ENCODE data around the gene FAM187B. TPM values are rescaled to one million over a fixed set of nuclear protein-coding genes. Genes with fewer than 3 reads are reported as not detected.
A peak's percentile ranks its signal among the peaks of the same experiment; 100 is the strongest.

FAM187B gene
- total and polyA plus RNA-seq, 10 donors = 0.48 to 0.61 (median 0.51) TPM; not detected in 7

DNA sequence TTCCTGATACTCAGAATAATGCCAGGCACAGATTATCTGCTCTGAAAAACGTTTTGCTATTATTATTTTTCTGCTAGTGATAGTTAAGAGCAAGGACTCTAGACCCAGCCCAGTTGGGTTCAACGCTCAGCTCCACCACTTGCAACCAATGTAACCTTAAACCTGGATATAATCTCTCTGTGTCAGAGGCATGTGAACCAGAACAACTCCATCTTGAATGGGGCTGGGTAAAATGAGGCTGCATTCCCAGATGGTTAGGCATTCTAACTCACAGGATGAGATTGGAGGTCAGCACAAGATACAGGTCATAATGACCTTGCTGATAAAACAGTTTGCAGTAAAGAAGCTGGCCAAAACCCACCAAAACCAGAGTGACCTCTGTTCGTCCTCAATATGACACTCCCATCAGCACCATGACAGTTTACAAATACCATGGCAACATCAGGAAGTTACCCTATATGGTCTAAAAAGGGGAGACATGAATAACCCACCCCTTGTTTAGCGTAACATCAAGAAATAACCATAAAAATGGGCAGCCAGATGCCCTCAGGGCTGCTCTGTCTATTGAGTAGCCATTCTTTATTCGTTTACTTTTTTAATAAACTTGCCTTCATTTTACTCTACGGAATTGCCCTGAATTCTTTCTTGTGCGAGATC lies 13.6 kb downstream of the FAM187B start:
- no peaks in the 10 kb centered on the region for H3K27me3 ChIP-seq (replicated peaks in 1 of 7)
- intact Hi-C loops (cut with DNase I; ENCODE audit: low total_unique reads) = no loop called here
- H3K4me1 ChIP-seq = peaks cover 35 to 78% (median 61%) of the 10 kb centered on the region in 6 donors
- WGBS, 5 donors = 69 to 81% (median 79%) methylated on average over 7 of the region's 7 CpGs
- no peak for DNase-seq
- TF ChIP-seq POLR2AphosphoS5 (IDR thresholded peaks at IDR 0.05) (no peak), CTCF (IDR thresholded peaks at IDR 0.05 in 8 of 11, conservative IDR thresholded peaks at IDR 0.05 in 3 of 11) (no peak), POLR2A (IDR thresholded peaks at IDR 0.05) (no peak)
- peak overlapping the region in 7 of 8 donors; percentile 84 to 98 (median 88) for H3K27ac ChIP-seq
- H3K9me3 ChIP-seq = peaks cover 0 to 18% (median 7%) of the 10 kb centered on the region in 8 donors
- H3K36me3 ChIP-seq = no peaks in the 10 kb centered on the region
- no peak overlapping the region for H3K4me3 ChIP-seq

DNA sequence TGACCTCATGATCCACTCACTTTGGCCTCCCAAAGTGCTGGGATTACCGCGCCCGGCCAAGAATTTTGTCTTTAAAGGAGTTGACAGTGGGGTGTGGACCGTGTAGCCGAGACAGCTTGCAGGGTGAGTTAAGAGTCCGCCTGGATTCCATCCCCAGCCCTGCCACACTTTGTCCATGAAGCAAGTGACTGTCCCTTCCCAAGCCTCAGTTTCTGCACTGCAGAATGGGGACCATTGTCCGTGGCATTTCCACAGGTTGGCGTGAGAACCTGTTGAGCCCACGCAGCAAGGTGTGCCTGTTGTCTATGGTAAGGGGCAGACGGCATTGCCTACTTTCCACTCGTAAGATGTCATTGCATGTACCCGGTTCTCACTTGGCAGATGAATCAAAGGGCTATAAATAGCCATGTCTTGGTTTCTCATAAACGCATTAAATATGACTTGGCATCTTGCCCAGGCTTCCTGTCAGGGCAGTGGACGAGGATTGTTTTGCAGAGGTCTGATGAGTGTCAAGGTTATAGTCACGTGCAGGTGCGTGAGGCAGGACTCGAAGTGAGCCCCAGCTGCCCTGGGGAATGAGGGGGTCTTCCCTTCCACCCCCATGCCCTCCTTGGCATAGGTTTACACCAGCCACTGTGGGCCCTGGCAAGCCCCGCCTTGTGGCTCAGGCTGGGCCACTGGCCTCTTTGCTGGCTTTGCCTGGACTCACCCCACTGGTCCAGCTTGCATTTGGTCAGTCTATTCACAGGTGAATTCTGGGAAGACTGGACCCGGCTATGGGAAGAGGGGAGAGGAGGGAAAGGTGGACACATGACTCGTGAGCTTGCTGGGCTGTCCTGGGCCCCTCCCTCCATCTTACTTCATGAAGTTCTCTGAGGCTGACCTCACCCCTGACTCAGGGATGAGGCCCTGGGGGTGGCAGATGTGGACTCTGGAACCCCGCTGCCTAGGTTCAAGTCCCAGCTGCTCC lies 14.6 kb downstream of the FAM187B start:
- H3K9me3 ChIP-seq = peaks cover 0 to 12% (median 6%) of the 10 kb centered on the region in 8 donors
- no peaks in the 10 kb centered on the region for H3K36me3 ChIP-seq
- no peaks in the 10 kb centered on the region for H3K27me3 ChIP-seq (replicated peaks in 1 of 7)
- H3K27ac ChIP-seq = peak overlapping the region; percentile 84 to 98 (median 87)
- peak overlapping the region in 1 of 8 donors; percentile 37 for H3K4me3 ChIP-seq
- TF ChIP-seq POLR2A (IDR thresholded peaks at IDR 0.05) = peak in 1 of 3 donors; percentile 43
- TF ChIP-seq CTCF (IDR thresholded peaks at IDR 0.05 in 8 of 11, conservative IDR thresholded peaks at IDR 0.05 in 3 of 11) = no peak
- TF ChIP-seq POLR2AphosphoS5 (IDR thresholded peaks at IDR 0.05) = peak; percentile 78 to 96 (median 78)
- peak; percentile 90 for DNase-seq
- H3K4me1 ChIP-seq = peaks cover 35 to 85% (median 66%) of the 10 kb centered on the region in 6 donors
- intact Hi-C loops (cut with DNase I; ENCODE audit: low total_unique reads) = no loop called here
- 13 to 21% (median 21%) methylated on average over 18 to 21 of the region's 21 CpGs for WGBS, 5 donors

DNA sequence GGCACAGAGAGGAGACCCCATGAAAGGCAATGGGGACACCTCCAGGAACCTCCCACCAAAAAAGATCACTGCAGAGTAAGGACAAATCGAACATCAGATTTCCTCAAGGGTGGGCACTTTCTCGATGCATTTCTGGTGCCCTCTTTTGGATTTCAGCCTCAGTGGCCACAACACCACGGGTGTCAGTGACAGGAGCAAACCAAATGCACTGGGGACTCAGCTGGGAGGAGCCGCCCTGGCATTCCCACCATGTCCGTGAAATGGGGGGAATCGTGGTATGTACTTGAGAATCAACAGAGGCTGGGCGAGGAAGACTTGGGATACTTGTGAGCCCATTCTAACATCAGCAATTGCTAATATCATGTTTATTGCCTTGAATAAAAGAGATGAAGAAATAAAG lies 16.3 kb downstream of the FAM187B start:
- intact Hi-C loops (cut with DNase I; ENCODE audit: low total_unique reads) = no loop called here
- Histone ChIP-seq H3K27me3 (replicated peaks in 1 of 7) (no peaks in the 10 kb centered on the region), H3K36me3 (no peaks in the 10 kb centered on the region), H3K4me1 (peaks cover 40 to 94% (median 75%) of the 10 kb centered on the region in 6 donors), H3K27ac (peak overlapping the region; percentile 84 to 98 (median 87)), H3K9me3 (peaks cover 0 to 10% (median 5%) of the 10 kb centered on the region in 8 donors), H3K4me3 (no peak overlapping the region)
- no peak for TF ChIP-seq POLR2AphosphoS5 (IDR thresholded peaks at IDR 0.05)
- no peak for TF ChIP-seq POLR2A (IDR thresholded peaks at IDR 0.05)
- no peak for TF ChIP-seq CTCF (IDR thresholded peaks at IDR 0.05 in 8 of 11, conservative IDR thresholded peaks at IDR 0.05 in 3 of 11)
- peak; percentile 57 for DNase-seq
- 48 to 58% (median 51%) methylated on average over 7 of the region's 7 CpGs for WGBS, 5 donors

All from spleen (tissue), 11 donors.